Ramos (cell line): Measurements from ENCODE around the gene PPP4R3A.
"Not testable (repeated sequence)": the region's sequence is repeated elsewhere in the genome, so short reads cannot be mapped to it uniquely, and the experiment has no call there.

ENCODE experiments used
- in situ Hi-C: fragments of 300-500 bp; cut with MboI; formaldehyde crosslinking; loops from one replicate; pipeline ENCODE4 v1.14.3; 2022; ENCODE audit warnings: low sequenced_read_pairs; ENCODE audit not compliant: unreplicated experiment

Gene PPP4R3A

GRCh38 chr14:91413547-91414474 is 96.3 kb downstream of the PPP4R3A start:
- in situ Hi-C loops: loop anchor here (10.0 kb wide), 1 partner anchor 59 kb away; no protein-coding TSS in a partner anchor

GRCh38 chr14:91412939-91413338 is 97.2 kb downstream of the PPP4R3A start:
- in situ Hi-C loops: loop anchor here (10.0 kb wide), 1 partner anchor 58 kb away; no protein-coding TSS in a partner anchor

GRCh38 chr14:91410771-91411536 is 99.2 kb downstream of the PPP4R3A start:
- in situ Hi-C loops: loop anchor here (10.0 kb wide), 1 partner anchor 56 kb away; no protein-coding TSS in a partner anchor

- in situ Hi-C loops: loop anchor here (10.0 kb wide), 1 partner anchor 55 kb away; no protein-coding TSS in a partner anchor
These were observed 100.0 kb downstream of the PPP4R3A start for GRCh38 chr14:91409928-91410718.

GRCh38 chr14:91409240-91409639 is 100.9 kb downstream of the PPP4R3A start:
- in situ Hi-C loops: not testable (repeated sequence)
